H1 (cell line): ENCODE data around the gene SLC51B. TPM values are rescaled to one million over a fixed set of nuclear protein-coding genes. Genes with fewer than 3 reads are reported as not detected.

Experiments
- CTCF ChIA-PET: fragments of 300-600 bp; sonication (Branson Sonifier 250); formaldehyde crosslinking; loops from one replicate; lab custom pipeline; 2021; ENCODE audit not compliant: partially characterized antibody; lab: Charles Lee
- POLR2A ChIA-PET: fragments of 300-600 bp; sonication (Branson Sonifier 250); formaldehyde crosslinking; loops from one replicate; lab custom pipeline; 2021; ENCODE audit warnings: inconsistent platforms; ENCODE audit not compliant: partially characterized antibody; lab: Charles Lee
- DNase-seq, 2 experiments: peaks; one replicate each; pipeline versions ENCODE4 v3.0.0 to v3.0.0-alpha.2; 2010 to 2022; ENCODE audit warnings: low spot score in 2 of 2, low read depth in 1 of 2, mixed read lengths in 1 of 2
- FAIRE-seq: peaks from 2 replicates; lab custom pipeline; 2011; peaks lifted over from hg19 to GRCh38; lab: Jason Lieb, UNC
- H2AFZ ChIP-seq: 2 replicates; pipeline ENCODE4 v1.8.1; 2012; ENCODE audit warnings: low read length, inconsistent platforms
- H2AK5ac ChIP-seq: 2 replicates; pipeline ENCODE4 v1.6.1; 2013; ENCODE audit warnings: low read depth, low read length
- H2BK120ac ChIP-seq: replicated peaks from 2 replicates; pipeline ENCODE3; 2013; ENCODE audit warnings: low read depth, low read length, inconsistent platforms
- H2BK12ac ChIP-seq: 2 replicates; pipeline ENCODE4 v1.6.1; 2013; ENCODE audit warnings: low read depth, low read length
- H2BK15ac ChIP-seq: 2 replicates; pipeline ENCODE4 v1.6.1; 2013; ENCODE audit warnings: low read length
- H2BK20ac ChIP-seq: 2 replicates; pipeline ENCODE4 v1.6.1; 2013; ENCODE audit warnings: low read length
- H2BK5ac ChIP-seq: 2 replicates; pipeline ENCODE4 v1.6.1; 2013; ENCODE audit warnings: low read depth, low read length
- H3K14ac ChIP-seq: 2 replicates; pipeline ENCODE4 v1.6.1; 2013; ENCODE audit warnings: inconsistent platforms; ENCODE audit not compliant: insufficient read length
- H3K18ac ChIP-seq: 2 replicates; pipeline ENCODE4 v1.6.1; 2013; ENCODE audit warnings: low read length; ENCODE audit errors: extremely low read depth
- H3K23ac ChIP-seq: 2 replicates; pipeline ENCODE4 v1.6.1; 2013; ENCODE audit warnings: inconsistent platforms; ENCODE audit not compliant: insufficient read length
- H3K23me2 ChIP-seq: 2 replicates; pipeline ENCODE4 v1.6.1; 2013; ENCODE audit warnings: low read depth, low read length
- H3K27ac ChIP-seq: 2 replicates; pipeline ENCODE4 v1.6.1; 2011; ENCODE audit warnings: low read depth, low read length, inconsistent platforms
- H3K27me3 ChIP-seq, 4 experiments: replicated peaks in 1 of 4; 1 replicate in 1 of 4; 2 replicates in 3 of 4; pipeline versions ENCODE4 v1.6.1 to v1.8.1; 2011 to 2013; ENCODE audit warnings: low read length in 3 of 4, mild to moderate bottlenecking in 3 of 4, inconsistent platforms in 2 of 4, mixed read lengths in 2 of 4, moderate library complexity in 1 of 4; ENCODE audit not compliant: control insufficient read depth in 3 of 4, insufficient read depth in 3 of 4; ENCODE audit errors: extremely low read depth in 1 of 4
- H3K36me3 ChIP-seq, 4 experiments: 2 replicates each; pipeline versions ENCODE4 v1.6.1 to v1.8.1; 2011 to 2013; ENCODE audit warnings: mild to moderate bottlenecking in 4 of 4, low read length in 3 of 4, moderate library complexity in 2 of 4, control low read depth in 1 of 4, inconsistent platforms in 1 of 4; ENCODE audit not compliant: insufficient read depth in 4 of 4, control insufficient read depth in 2 of 4
- H3K4ac ChIP-seq: replicated peaks from 2 replicates; pipeline ENCODE3; 2013; ENCODE audit warnings: low read length, low read depth, mixed read lengths, inconsistent platforms; ENCODE audit not compliant: insufficient read length
- H3K4me1 ChIP-seq, 4 experiments: replicated peaks in 1 of 4; 1 replicate in 1 of 4; 2 replicates in 3 of 4; pipeline versions ENCODE4 v1.6.1 to v1.8.1; 2011 to 2013; ENCODE audit warnings: low read length in 3 of 4, inconsistent platforms in 2 of 4, mixed read lengths in 1 of 4; ENCODE audit not compliant: insufficient read depth in 4 of 4, control insufficient read depth in 3 of 4
- H3K4me2 ChIP-seq, 2 experiments: 2 replicates each; pipeline versions ENCODE4 v1.6.1 to v1.8.1; 2011 to 2013; ENCODE audit warnings: low read depth in 2 of 2, low read length in 2 of 2, control low read depth in 1 of 2, inconsistent platforms in 1 of 2, mild to moderate bottlenecking in 1 of 2; ENCODE audit not compliant: insufficient read depth in 1 of 2
- H3K4me3 ChIP-seq, 4 experiments: fragments of 200-600, 300-600 bp in 1 of 4; sonication (generic), shearing (Covaris generic), sonication (Bioruptor Twin) in 1 of 4; 2 replicates each; pipeline versions ENCODE4 v1.5.1 to v1.8.1; 2011 to 2016; ENCODE audit warnings: low read length in 4 of 4, low read depth in 3 of 4, control low read depth in 2 of 4, inconsistent platforms in 2 of 4, mild to moderate bottlenecking in 2 of 4, mixed read lengths in 1 of 4, moderate library complexity in 1 of 4; ENCODE audit not compliant: insufficient read depth in 2 of 4; ENCODE audit errors: extremely low read depth in 1 of 4
- H3K56ac ChIP-seq: replicated peaks from 2 replicates; pipeline ENCODE3; 2013; ENCODE audit warnings: low read depth, mild to moderate bottlenecking, mixed read lengths, low read length, inconsistent platforms; ENCODE audit not compliant: insufficient read length
- H3K79me1 ChIP-seq: 2 replicates; pipeline ENCODE4 v1.6.1; 2013; ENCODE audit warnings: low read depth, low read length, control low read depth
- H3K79me2 ChIP-seq, 2 experiments: 2 replicates each; pipeline versions ENCODE4 v1.6.1 to v1.8.1; 2012 to 2013; ENCODE audit warnings: low read length in 2 of 2, mild to moderate bottlenecking in 2 of 2, inconsistent platforms in 1 of 2; ENCODE audit not compliant: insufficient read depth in 2 of 2, control insufficient read depth in 1 of 2
- H3K9ac ChIP-seq, 4 experiments: replicated peaks in 1 of 4; 1 replicate in 1 of 4; 2 replicates in 3 of 4; pipeline versions ENCODE4 v1.6.1 to v1.8.1; 2011 to 2013; ENCODE audit warnings: low read depth in 3 of 4, low read length in 3 of 4, control low read depth in 2 of 4, mild to moderate bottlenecking in 2 of 4, moderate library complexity in 2 of 4, inconsistent platforms in 1 of 4; ENCODE audit errors: extremely low read depth in 1 of 4
- H3K9me3 ChIP-seq, 2 experiments: 2 replicates each; pipeline versions ENCODE4 v1.6.1 to v1.8.1; 2012 to 2013; ENCODE audit warnings: mild to moderate bottlenecking in 2 of 2, moderate library complexity in 2 of 2, control low read depth in 1 of 2, inconsistent platforms in 1 of 2, low read depth in 1 of 2, low read length in 1 of 2, mixed read lengths in 1 of 2; ENCODE audit not compliant: insufficient read depth in 2 of 2
- H4K20me1 ChIP-seq, 2 experiments: replicated peaks in 1 of 2; 2 replicates each; pipeline versions ENCODE3 to v1.8.1; 2011 to 2013; ENCODE audit warnings: inconsistent platforms in 2 of 2, low read length in 2 of 2, mild to moderate bottlenecking in 1 of 2; ENCODE audit not compliant: insufficient read depth in 2 of 2, control insufficient read depth in 1 of 2
- H4K5ac ChIP-seq: 2 replicates; pipeline ENCODE4 v1.6.1; 2013; ENCODE audit warnings: low read length, low read depth, mixed read lengths, inconsistent platforms; ENCODE audit not compliant: insufficient read length
- H4K8ac ChIP-seq: 2 replicates; pipeline ENCODE4 v1.8.0; 2013; ENCODE audit warnings: mild to moderate bottlenecking, moderate library complexity, low read length, inconsistent platforms; ENCODE audit not compliant: insufficient read depth; ENCODE audit errors: extremely low read depth
- H4K91ac ChIP-seq: replicated peaks from 2 replicates; pipeline ENCODE3; 2013; ENCODE audit warnings: low read length, mixed read lengths, inconsistent platforms; ENCODE audit not compliant: insufficient read length
- BRCA1 ChIP-seq: IDR thresholded peaks from 2 replicates; pipeline ENCODE4 v1.6.1; 2012; ENCODE audit warnings: low read depth, low read length, improper control_type of control experiment
- CBX5 ChIP-seq: fragments of 300-800, 300-1000 bp; sonication (generic); IDR thresholded peaks from 2 replicates; pipeline ENCODE4 v1.7.1; 2016; ENCODE audit warnings: antibody characterized with exemption, low read length, low read depth
- FOSL1 ChIP-seq: IDR thresholded peaks from 2 replicates; pipeline ENCODE4 v1.6.1; 2011; ENCODE audit warnings: mild to moderate bottlenecking, low read depth, low read length, moderate library complexity; ENCODE audit not compliant: insufficient read depth
- GABPA ChIP-seq: IDR thresholded peaks from 2 replicates; pipeline ENCODE4 v1.6.1; 2011; ENCODE audit warnings: mild to moderate bottlenecking, low read length, moderate library complexity, borderline replicate concordance; ENCODE audit not compliant: insufficient read depth
- PHF8 ChIP-seq: fragments of 200-600 bp; sonication (generic); conservative IDR thresholded peaks from 2 replicates; pipeline ENCODE4 v1.7.1; 2012; ENCODE audit warnings: low read depth, mild to moderate bottlenecking, inconsistent platforms, low read length, moderate library complexity
- RAD21 ChIP-seq, 2 experiments: IDR thresholded peaks in 1 of 2; conservative IDR thresholded peaks in 1 of 2; 2 replicates each; pipeline ENCODE4 v1.6.1; 2011; ENCODE audit warnings: low read depth in 2 of 2, low read length in 2 of 2, improper control_type of control experiment in 1 of 2, inconsistent platforms in 1 of 2, mild to moderate bottlenecking in 1 of 2, moderate library complexity in 1 of 2
- RBBP5 ChIP-seq: IDR thresholded peaks from 2 replicates; pipeline ENCODE4 v1.7.1; 2012; ENCODE audit warnings: low read depth, mild to moderate bottlenecking, inconsistent platforms, low read length, moderate library complexity, borderline replicate concordance
- SAP30 ChIP-seq: fragments of 300-600 bp; sonication (generic); IDR thresholded peaks from 2 replicates; pipeline ENCODE4 v1.7.1; 2012; ENCODE audit warnings: low read length, moderate library complexity, mild to moderate bottlenecking, inconsistent platforms; ENCODE audit not compliant: insufficient read depth, insufficient replicate concordance
- SIN3A ChIP-seq, 2 experiments: IDR thresholded peaks in 1 of 2; conservative IDR thresholded peaks in 1 of 2; 2 replicates each; pipeline ENCODE4 v1.6.1; 2011 to 2012; ENCODE audit warnings: low read length in 2 of 2, improper control_type of control experiment in 1 of 2, low read depth in 1 of 2, mild to moderate bottlenecking in 1 of 2
- TAF1 ChIP-seq: IDR thresholded peaks from 2 replicates; pipeline ENCODE4 v1.6.1; 2011; ENCODE audit warnings: mild to moderate bottlenecking, low read depth, low read length
- TAF7 ChIP-seq: optimal IDR thresholded peaks from 2 replicates; pipeline ENCODE3; 2011; ENCODE audit warnings: low read depth, mild to moderate bottlenecking, inconsistent platforms, low read length, moderate library complexity, borderline replicate concordance
- WGBS, 2 experiments: shearing (Covaris generic) in 1 of 2; methylation state at CpG; one replicate each; pipeline versions ENCODE4 v1.1.6 to v1.1.7; 2013 to 2015; ENCODE audit warnings: low lambda C conversion rate in 2 of 2, mixed read lengths in 2 of 2, inconsistent platforms in 1 of 2, low coverage in 1 of 2, missing lambda C conversion rate in 1 of 2; ENCODE audit not compliant: insufficient replicate concordance in 2 of 2, insufficient coverage in 1 of 2, insufficient read length in 1 of 2; ENCODE audit errors: extremely low coverage in 1 of 2, missing lambda C conversion rate in 1 of 2; 5-methylcytosine and 5-hydroxymethylcytosine counted together
- polyA plus RNA-seq, 7 experiments: library from polyadenylated mRNA; depleted of rRNA in 3 of 7; stranded (reverse) in 5 of 7; unstranded in 2 of 7; fragments of >200 nt in 5 of 7; fragments of 200-250 nt in 2 of 7; gene quantifications; 1 replicate in 5 of 7; 2 replicates in 1 of 7; 4 replicates in 1 of 7; pipeline versions ENCODE4 v1.2.1 to v1.2.3, GENCODE V29; 2011 to 2013; ENCODE audit warnings: missing spikeins in 2 of 7, mixed read lengths in 2 of 7
- total RNA-seq: library from RNA; stranded (reverse); fragmentation: NEBNext Ultra II Directional; extraction: Animal tissue kit (Norgen Biotek cat#: 25700); gene quantifications from 2 replicates; pipeline ENCODE4 v1.2.1, GENCODE V29; 2021

SLC51B gene
- total and polyA plus RNA-seq, 2 of the 8 experiments (the other 6 are each of a cell fraction or from before 2014, with no cell fraction given) = not detected

GRCh38 chr15:65059931-65060596 is 14.9 kb downstream of the SLC51B start:
- Histone ChIP-seq H3K36me3 (no peaks in the 10 kb centered on the region; a peak in 1 of 8 replicates), H3K79me1 (no peaks in the 10 kb centered on the region), H3K18ac (no peak overlapping the region), H4K8ac (no peak overlapping the region), H3K4me2 (no peak overlapping the region), H3K56ac (no peak overlapping the region), H3K23me2 (no peaks in the 10 kb centered on the region), H4K91ac (no peak overlapping the region), H3K4ac (no peak overlapping the region), H4K20me1 (no peaks in the 10 kb centered on the region), H3K14ac (no peak overlapping the region), H2BK15ac (no peak overlapping the region), H3K4me1 (no peaks in the 10 kb centered on the region), H3K4me3 (no peak overlapping the region), H2BK5ac (no peak overlapping the region), H3K27me3 (no peaks in the 10 kb centered on the region; a peak in 1 of 7 replicates), H2BK20ac (no peak overlapping the region), H3K9ac (no peak overlapping the region), H3K9me3 (no peaks in the 10 kb centered on the region), H3K27ac (no peak overlapping the region), H2BK120ac (no peak overlapping the region), H2AK5ac (no peak overlapping the region), H4K5ac (no peak overlapping the region), H3K79me2 (no peaks in the 10 kb centered on the region), H2BK12ac (no peak overlapping the region), H2AFZ (no peak overlapping the region), H3K23ac (no peak overlapping the region)
- POLR2A ChIA-PET = no interaction called here
- WGBS, 2 experiments = 88% methylated on average over 4 of the region's 4 CpGs; no CpG with 5 or more reads in 1 of the 2 experiments
- CTCF ChIA-PET = interaction anchor here (0.6 to 33.2 kb wide), 11 partner anchors 6 to 1647 kb away, joined by 3 to 1213 read pairs (median 4); partner anchors contain the start of genes KBTBD13, RASL12 and SLC51B
- DNase-seq (no peak), FAIRE-seq (no peak)
- TF ChIP-seq SAP30 = no peak
- TF ChIP-seq GABPA = no peak
- no peak for TF ChIP-seq PHF8
- TF ChIP-seq SIN3A (conservative IDR thresholded peaks at IDR 0.05 in 1 of 2, IDR thresholded peaks at IDR 0.05 in 1 of 2; ENCODE audit: low read depth in 1 of 2, low read length in 2 of 2) = no peak
- no peak for TF ChIP-seq TAF1
- no peak for TF ChIP-seq FOSL1
- TF ChIP-seq CBX5 = no peak
- TF ChIP-seq BRCA1 = no peak
- TF ChIP-seq RAD21 (IDR thresholded peaks at IDR 0.05 in 1 of 2, conservative IDR thresholded peaks at IDR 0.05 in 1 of 2; ENCODE audit: low read depth in 2 of 2, low read length in 2 of 2) = no peak
- no peak for TF ChIP-seq TAF7
- no peak for TF ChIP-seq RBBP5
